ENCODE data around the gene CERS2. TPM values are rescaled to one million over a fixed set of nuclear protein-coding genes. Genes with fewer than 3 reads are reported as not detected.
A peak's percentile ranks its signal among the peaks of the same experiment; 100 is the strongest.

Gene CERS2
- total RNA-seq, 2 experiments from 2014 or later = 153 to 160 TPM

- CTCF ChIA-PET = interaction anchor here (0.6 to 12.0 kb wide), 5 partner anchors 23 to 348 kb away, joined by 3 to 222 read pairs (median 3); partner anchors contain the start of genes ENSA and MINDY1
- no peaks in the 10 kb centered on the region for H3K27me3 Mint-ChIP-seq
- peaks cover 48% of the 10 kb centered on the region for H3K4me1 Mint-ChIP-seq (ENCODE audit: low read depth)
- peak overlapping the region; percentile 76 for H3K4me3 Mint-ChIP-seq
- H3K27ac Mint-ChIP-seq = peak overlapping the region; percentile 94
- intact Hi-C loops (cut with micrococcal nuclease) = loop anchor here (2.0 to 10.0 kb wide), 7 partner anchors 54 to 742 kb away; partner anchors contain the start of genes ANP32E, CTSS and TARS2
- POLR2A ChIA-PET = no interaction called here
- H3K9me3 Mint-ChIP-seq = no peaks in the 10 kb centered on the region
- H3K36me3 Mint-ChIP-seq = peaks cover 4% of the 10 kb centered on the region
- DNase-seq = peak; percentile 91
Observed at GRCh38 chr1:150976879-150977694, 2.5 kb upstream of the CERS2 start.

DNA sequence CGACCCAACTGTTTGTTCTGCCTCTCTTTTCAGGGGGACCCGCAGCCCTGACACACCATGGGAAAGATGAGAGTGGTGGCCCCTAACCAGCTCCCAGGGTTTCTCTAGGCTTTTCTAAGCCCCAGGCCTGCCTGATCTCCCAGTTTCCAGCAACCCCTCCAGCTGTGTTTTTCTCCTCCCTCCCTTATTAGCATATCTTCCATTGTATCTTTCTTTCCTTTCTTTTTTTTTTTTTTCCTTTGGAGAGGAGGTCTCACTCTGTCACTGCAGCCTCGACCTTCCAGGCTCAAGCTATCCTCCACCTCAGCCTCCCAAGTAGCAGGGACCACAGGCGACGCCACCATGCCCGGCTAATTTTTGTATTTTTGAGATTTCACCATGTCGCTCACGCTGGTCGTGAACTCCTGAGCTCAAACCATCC is 1.8 kb upstream of the CERS2 start:
- Mint-ChIP-seq H3K36me3 (peaks cover 4% of the 10 kb centered on the region), H3K27me3 (no peaks in the 10 kb centered on the region), H3K9me3 (no peaks in the 10 kb centered on the region), H3K27ac (peak overlapping the region; percentile 94), H3K4me1 (ENCODE audit: low read depth) (peaks cover 55% of the 10 kb centered on the region), H3K4me3 (peak overlapping the region; percentile 76)
- CTCF ChIA-PET = interaction anchor here (0.6 to 12.0 kb wide), 5 partner anchors 13 to 97 kb away, joined by 3 to 222 read pairs (median 3); partner anchors contain the start of gene MINDY1
- intact Hi-C loops (cut with micrococcal nuclease) = loop anchor here (2.0 to 10.0 kb wide), 7 partner anchors 54 to 742 kb away; partner anchors contain the start of genes ANP32E, CTSS and TARS2
- POLR2A ChIA-PET = interaction anchor here (0.7 to 0.8 kb wide), 3 partner anchors 8 to 412 kb away, joined by 3 to 4 read pairs (median 3); no protein-coding TSS in a partner anchor
- DNase-seq = no peak

DNA sequence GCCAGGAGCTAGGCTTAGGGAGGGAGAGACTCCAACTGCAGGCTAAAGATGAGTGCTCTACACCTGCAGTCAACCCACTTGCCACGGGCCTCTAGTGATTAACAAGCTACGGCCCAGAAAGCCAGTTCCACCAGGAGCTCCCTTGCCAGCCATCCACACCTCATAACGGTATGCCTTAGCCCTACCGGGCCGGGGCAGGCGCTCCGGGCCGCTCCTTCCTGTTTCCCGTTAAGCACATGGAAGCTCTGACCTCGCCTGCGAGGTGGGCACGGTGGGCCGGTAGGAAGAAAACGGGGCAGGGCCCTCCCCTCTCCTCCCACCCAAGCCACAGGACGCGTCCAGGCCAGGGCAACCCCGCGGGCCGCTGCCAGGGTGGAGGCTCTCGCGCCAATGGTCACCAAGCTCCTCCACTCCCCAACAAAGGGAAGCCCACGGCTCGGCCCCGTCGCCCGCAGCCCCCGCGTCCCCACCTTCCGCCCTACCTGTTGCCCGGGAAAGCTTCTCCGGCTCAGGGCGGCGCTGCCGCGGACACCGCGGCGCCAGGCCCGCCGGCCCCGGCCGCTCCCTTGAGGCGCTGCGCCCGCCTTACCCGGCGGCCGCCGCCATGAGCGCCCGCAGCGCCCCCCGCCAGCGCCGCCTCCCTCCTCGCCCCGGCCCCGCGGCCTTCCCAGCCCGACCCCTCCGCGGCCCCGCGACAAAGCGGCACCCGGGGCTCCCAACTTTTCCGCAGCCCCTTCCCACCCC is 627 bp downstream of the CERS2 start:
- Mint-ChIP-seq H3K27ac (peak overlapping the region; percentile 86), H3K36me3 (peaks cover 4% of the 10 kb centered on the region), H3K4me1 (ENCODE audit: low read depth) (peaks cover 67% of the 10 kb centered on the region), H3K27me3 (no peaks in the 10 kb centered on the region), H3K9me3 (no peaks in the 10 kb centered on the region), H3K4me3 (peak overlapping the region; percentile 85)
- ChIA-PET CTCF (interaction anchor here (0.8 to 12.0 kb wide), 3 partner anchors 26 to 274 kb away, joined by 3 to 222 read pairs (median 5); partner anchors contain the start of gene MINDY1), POLR2A (interaction anchor here (0.7 to 3.0 kb wide), 5 partner anchors 8 to 358 kb away, joined by 3 to 16 read pairs (median 3); partner anchors contain the start of genes CDC42SE1, MINDY1 and TNFAIP8L2)
- DNase-seq = peak; percentile 54
- intact Hi-C loops (cut with micrococcal nuclease) = loop anchor here (10.0 kb wide), 2 partner anchors 489 to 739 kb away; partner anchors contain the start of genes ANP32E and TARS2

DNA sequence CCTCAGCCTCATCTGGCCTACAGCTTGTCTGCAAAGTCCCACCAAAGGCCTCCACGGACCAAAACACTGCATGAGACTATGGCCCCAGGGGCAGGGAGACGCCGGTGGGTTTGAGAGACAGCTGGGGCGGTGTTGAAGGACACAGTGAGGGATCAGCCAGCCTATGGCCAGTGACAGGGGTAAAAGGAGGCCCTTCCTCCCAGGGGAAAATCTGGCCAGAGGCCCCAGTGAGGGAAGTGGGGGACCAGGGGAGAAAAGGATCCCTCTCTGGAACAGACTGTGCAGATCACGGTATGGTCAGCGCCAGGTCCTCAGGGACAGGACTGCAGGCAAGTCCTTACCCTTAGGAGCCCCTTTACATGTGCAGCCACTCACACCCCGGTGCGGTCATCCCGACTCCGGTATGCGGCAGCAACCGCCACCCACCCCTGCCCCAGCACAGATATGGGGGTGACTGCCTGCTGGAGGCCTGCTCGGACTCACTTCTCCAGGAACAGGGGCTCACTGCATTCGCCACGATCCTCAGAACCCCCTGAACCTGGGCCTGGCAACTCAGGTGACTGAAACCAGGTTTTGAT is 1.3 kb downstream of the CERS2 start:
- POLR2A ChIA-PET = interaction anchor here (0.7 to 3.0 kb wide), 5 partner anchors 8 to 358 kb away, joined by 3 to 16 read pairs (median 3); partner anchors contain the start of genes CDC42SE1, MINDY1 and TNFAIP8L2
- no peaks in the 10 kb centered on the region for H3K27me3 Mint-ChIP-seq
- H3K4me3 Mint-ChIP-seq = peak overlapping the region; percentile 85
- no peaks in the 10 kb centered on the region for H3K9me3 Mint-ChIP-seq
- CTCF ChIA-PET = interaction anchor here (0.8 to 12.0 kb wide), 3 partner anchors 27 to 275 kb away, joined by 3 to 222 read pairs (median 5); partner anchors contain the start of gene MINDY1
- peaks cover 65% of the 10 kb centered on the region for H3K4me1 Mint-ChIP-seq (ENCODE audit: low read depth)
- DNase-seq = peak; percentile 45
- H3K27ac Mint-ChIP-seq = peak overlapping the region; percentile 86
- intact Hi-C loops (cut with micrococcal nuclease) = loop anchor here (10.0 kb wide), 2 partner anchors 489 to 739 kb away; partner anchors contain the start of genes ANP32E and TARS2
- peaks cover 9% of the 10 kb centered on the region for H3K36me3 Mint-ChIP-seq

DNA sequence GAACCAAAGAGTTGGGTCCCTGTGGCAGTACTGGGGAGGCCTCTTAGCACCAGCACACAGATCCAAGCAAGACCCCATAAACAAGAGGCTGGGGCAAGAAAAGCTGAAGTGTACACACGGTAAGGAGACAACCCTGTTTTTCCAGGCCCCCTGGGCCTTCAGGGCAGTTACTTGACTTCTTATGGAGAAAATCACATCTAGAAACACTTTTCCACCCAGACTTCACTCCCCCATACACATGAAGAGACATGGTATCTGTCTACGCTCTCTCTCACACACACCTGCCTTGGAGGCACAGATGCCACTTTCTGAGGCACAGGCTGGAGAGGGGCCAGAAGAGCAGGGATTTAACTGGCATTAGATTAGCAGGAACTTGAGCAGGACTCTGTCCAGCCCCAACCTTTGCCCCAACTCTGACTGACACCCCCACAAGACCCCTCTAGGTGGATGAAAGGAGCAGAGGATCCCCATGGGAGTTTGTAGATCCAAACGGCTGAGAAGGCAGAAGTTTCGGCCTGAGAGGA is 2.2 kb downstream of the CERS2 start:
- no peak for DNase-seq
- no peaks in the 10 kb centered on the region for H3K27me3 Mint-ChIP-seq
- POLR2A ChIA-PET = interaction anchor here (3.0 kb wide), 1 partner anchor 33 kb away, joined by 16 read pairs; the partner anchor contains the start of gene MINDY1
- CTCF ChIA-PET = interaction anchor here (12.0 kb wide), 1 partner anchor 28 kb away, joined by 222 read pairs; the partner anchor contains the start of gene MINDY1
- intact Hi-C loops (cut with micrococcal nuclease) = loop anchor here (10.0 kb wide), 2 partner anchors 488 to 738 kb away; partner anchors contain the start of genes ANP32E and TARS2
- peak overlapping the region; percentile 85 for H3K4me3 Mint-ChIP-seq
- peaks cover 17% of the 10 kb centered on the region for H3K36me3 Mint-ChIP-seq
- no peaks in the 10 kb centered on the region for H3K9me3 Mint-ChIP-seq
- H3K4me1 Mint-ChIP-seq (ENCODE audit: low read depth) = peaks cover 62% of the 10 kb centered on the region
- H3K27ac Mint-ChIP-seq = peak overlapping the region; percentile 86

DNA sequence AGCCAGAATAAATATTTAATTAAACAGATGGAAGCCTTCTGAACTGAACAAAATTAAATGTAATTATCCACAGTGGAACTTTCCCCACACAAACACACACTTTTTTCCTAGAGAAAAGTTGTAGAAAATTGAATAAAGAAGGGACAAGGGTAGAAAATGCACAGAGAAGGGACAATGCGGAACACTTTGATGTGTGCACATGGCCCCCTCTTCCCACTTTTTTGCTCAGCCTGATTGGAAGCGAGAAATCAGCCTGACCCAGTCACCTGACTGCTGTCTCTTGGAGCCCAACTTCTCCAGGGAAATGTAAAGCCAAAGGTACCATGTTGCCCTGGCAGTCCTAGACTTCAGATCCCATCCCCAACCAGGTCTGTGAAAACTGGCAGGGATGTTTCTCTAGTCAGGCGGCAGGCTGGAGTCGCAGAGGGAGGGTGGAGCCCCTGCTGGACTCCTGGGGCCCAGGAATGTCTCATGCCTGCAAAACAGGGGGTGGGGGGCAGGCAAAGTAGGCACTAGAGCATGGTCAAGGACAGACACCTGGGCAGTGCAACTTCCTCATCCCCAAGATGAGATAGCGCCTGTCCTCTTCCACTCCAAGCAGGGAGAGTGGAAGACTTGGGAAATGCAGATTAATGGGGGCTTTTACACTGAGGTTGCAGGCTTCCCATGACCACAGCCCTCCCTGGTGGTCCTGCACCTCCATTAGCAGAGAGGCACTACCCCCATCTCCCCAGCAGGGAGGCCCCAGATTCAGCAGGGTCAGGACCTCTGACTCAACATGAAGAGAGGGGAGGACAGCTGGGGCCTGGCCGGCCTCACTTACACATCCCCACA is 2.8 kb downstream of the CERS2 start:
- Mint-ChIP-seq H3K36me3 (peaks cover 24% of the 10 kb centered on the region), H3K27ac (peak overlapping the region; percentile 86), H3K4me1 (ENCODE audit: low read depth) (peaks cover 55% of the 10 kb centered on the region), H3K27me3 (no peaks in the 10 kb centered on the region), H3K9me3 (no peaks in the 10 kb centered on the region), H3K4me3 (peak overlapping the region; percentile 85)
- intact Hi-C loops (cut with micrococcal nuclease) = loop anchor here (10.0 kb wide), 2 partner anchors 487 to 737 kb away; partner anchors contain the start of genes ANP32E and TARS2
- POLR2A ChIA-PET = no interaction called here
- peak; percentile 34 for DNase-seq
- CTCF ChIA-PET = interaction anchor here (3.4 to 12.0 kb wide), 2 partner anchors 9 to 29 kb away, joined by 18 to 222 read pairs; partner anchors contain the start of genes ANXA9 and MINDY1

GRCh38 chr1:150970808-150971582 is 3.6 kb downstream of the CERS2 start:
- POLR2A ChIA-PET = interaction anchor here (0.8 kb wide), 1 partner anchor 11 kb away, joined by 3 read pairs; the partner anchor contains the start of gene ANXA9
- intact Hi-C loops (cut with micrococcal nuclease) = loop anchor here (10.0 kb wide), 2 partner anchors 486 to 736 kb away; partner anchors contain the start of genes ANP32E and TARS2
- H3K4me3 Mint-ChIP-seq = no peak overlapping the region

GRCh38 chr1:150969626-150970025 is 5.0 kb downstream of the CERS2 start:
- intact Hi-C loops (cut with micrococcal nuclease) = loop anchor here (10.0 kb wide), 2 partner anchors 485 to 735 kb away; partner anchors contain the start of genes ANP32E and TARS2

More at GRCh38 chr1:150970808-150971582, 3.6 kb downstream of the CERS2 start:
- Mint-ChIP-seq H3K4me1 (ENCODE audit: low read depth) (peaks cover 47% of the 10 kb centered on the region), H3K27ac (peak overlapping the region; percentile 75), H3K36me3 (peaks cover 30% of the 10 kb centered on the region), H3K9me3 (no peaks in the 10 kb centered on the region), H3K27me3 (no peaks in the 10 kb centered on the region)
- no peak for DNase-seq
- CTCF ChIA-PET = interaction anchor here (3.4 kb wide), 1 partner anchor 9 kb away, joined by 18 read pairs; the partner anchor contains the start of gene ANXA9

DNA sequence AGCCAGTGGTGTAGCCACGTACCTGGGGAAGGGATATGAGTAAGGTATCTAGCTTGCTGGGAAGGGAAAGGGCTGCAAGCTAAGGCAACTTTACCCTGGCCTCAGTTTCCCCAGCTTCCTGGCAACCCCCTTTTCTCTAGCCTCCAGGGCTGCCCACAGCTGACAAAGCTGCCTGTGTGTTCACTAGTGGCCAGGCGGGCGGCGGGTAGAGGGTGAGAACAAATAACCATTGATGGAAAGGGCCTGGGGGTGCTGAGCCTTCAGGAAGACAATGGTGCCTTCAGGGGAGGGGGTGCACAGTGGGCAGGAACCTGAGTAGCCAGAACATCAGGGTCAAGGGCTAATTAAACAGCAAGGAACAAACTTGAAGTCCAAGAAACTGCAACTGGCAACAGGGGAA is 6.1 kb downstream of the CERS2 start:
- Mint-ChIP-seq H3K27ac (no peak overlapping the region), H3K27me3 (no peaks in the 10 kb centered on the region), H3K36me3 (peaks cover 42% of the 10 kb centered on the region), H3K9me3 (no peaks in the 10 kb centered on the region), H3K4me3 (no peak overlapping the region), H3K4me1 (ENCODE audit: low read depth) (peaks cover 38% of the 10 kb centered on the region)
- ChIA-PET CTCF (interaction anchor here (3.4 kb wide), 1 partner anchor 12 kb away, joined by 18 read pairs; the partner anchor contains the start of gene ANXA9), POLR2A (no interaction called here)
- intact Hi-C loops (cut with micrococcal nuclease) = no loop called here
- DNase-seq = no peak

More at GRCh38 chr1:150969626-150970025, 5.0 kb downstream of the CERS2 start:
- no peak overlapping the region for H3K27ac Mint-ChIP-seq
- no peak for DNase-seq
- ChIA-PET CTCF (interaction anchor here (3.4 kb wide), 1 partner anchor 11 kb away, joined by 18 read pairs; the partner anchor contains the start of gene ANXA9), POLR2A (no interaction called here)
- no peaks in the 10 kb centered on the region for H3K9me3 Mint-ChIP-seq
- H3K4me1 Mint-ChIP-seq (ENCODE audit: low read depth) = peaks cover 40% of the 10 kb centered on the region
- H3K4me3 Mint-ChIP-seq = no peak overlapping the region
- peaks cover 40% of the 10 kb centered on the region for H3K36me3 Mint-ChIP-seq
- H3K27me3 Mint-ChIP-seq = no peaks in the 10 kb centered on the region
